Ovary (tissue), 3 donors: ENCODE results near the gene ARSA.

Source experiments
- POLR2A ChIP-seq: fragments of 450-650 bp; IDR thresholded peaks from one replicate; pipeline ENCODE4 v1.6.1; 2017; ENCODE audit warnings: antibody characterized with exemption, mild to moderate bottlenecking, moderate library complexity
- TF ChIP-seq, protein P1 (sequence below), 3 donors: fragments of 450-650 bp in 2 of 3; fragments of 200-600 bp in 1 of 3; IDR thresholded peaks; one replicate each; pipeline versions ENCODE4 v1.5.1 to v1.8.0; 2016 to 2022; ENCODE audit warnings: antibody characterized with exemption in 3 of 3, mild to moderate bottlenecking in 1 of 3
- donor health status: DM: no; HTN: no; CAD: no.

DNA sequence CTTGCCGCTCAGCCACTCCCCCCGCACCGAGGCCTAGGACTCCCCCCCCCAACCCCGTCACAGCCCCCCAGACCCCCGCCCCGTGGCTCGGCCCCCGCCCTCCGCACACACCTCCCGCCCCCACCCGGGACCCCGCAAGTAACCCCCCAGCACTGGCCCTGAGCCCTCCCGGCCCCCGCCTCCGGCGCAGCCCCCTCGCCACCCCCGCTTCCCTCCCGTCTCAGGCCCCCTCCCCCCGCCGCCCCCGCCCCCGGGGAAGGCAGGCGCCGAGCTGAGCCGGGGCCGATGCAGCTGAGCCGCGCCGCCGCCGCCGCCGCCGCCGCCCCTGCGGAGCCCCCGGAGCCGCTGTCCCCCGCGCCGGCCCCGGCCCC lies 46.2 kb upstream of the ARSA start:
- TF ChIP-seq POLR2A: no peak
- TF ChIP-seq, protein P1, sequence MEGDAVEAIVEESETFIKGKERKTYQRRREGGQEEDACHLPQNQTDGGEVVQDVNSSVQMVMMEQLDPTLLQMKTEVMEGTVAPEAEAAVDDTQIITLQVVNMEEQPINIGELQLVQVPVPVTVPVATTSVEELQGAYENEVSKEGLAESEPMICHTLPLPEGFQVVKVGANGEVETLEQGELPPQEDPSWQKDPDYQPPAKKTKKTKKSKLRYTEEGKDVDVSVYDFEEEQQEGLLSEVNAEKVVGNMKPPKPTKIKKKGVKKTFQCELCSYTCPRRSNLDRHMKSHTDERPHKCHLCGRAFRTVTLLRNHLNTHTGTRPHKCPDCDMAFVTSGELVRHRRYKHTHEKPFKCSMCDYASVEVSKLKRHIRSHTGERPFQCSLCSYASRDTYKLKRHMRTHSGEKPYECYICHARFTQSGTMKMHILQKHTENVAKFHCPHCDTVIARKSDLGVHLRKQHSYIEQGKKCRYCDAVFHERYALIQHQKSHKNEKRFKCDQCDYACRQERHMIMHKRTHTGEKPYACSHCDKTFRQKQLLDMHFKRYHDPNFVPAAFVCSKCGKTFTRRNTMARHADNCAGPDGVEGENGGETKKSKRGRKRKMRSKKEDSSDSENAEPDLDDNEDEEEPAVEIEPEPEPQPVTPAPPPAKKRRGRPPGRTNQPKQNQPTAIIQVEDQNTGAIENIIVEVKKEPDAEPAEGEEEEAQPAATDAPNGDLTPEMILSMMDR (IDR thresholded peaks at IDR 0.05): no peak
